IMR-90 (cell line): ENCODE data around the gene SEC24B. TPM values are rescaled to one million over a fixed set of nuclear protein-coding genes. Genes with fewer than 3 reads are reported as not detected.

ENCODE experiments used
- ATAC-seq: fragments of 200-7000 bp; cut with Tn5 transposase; 2 replicates; pipeline ENCODE4 v1.9.1; 2020; ENCODE audit warnings: low read depth, mild to moderate bottlenecking, moderate library complexity
- BruUV-seq: library from RNA; stranded (reverse); fragments of 400-500 nt; replicated peaks from 2 replicates; lab custom pipeline; 2021; lab: Mats Ljungman, UMichigan
- CTCF ChIA-PET: fragments of 300-600 bp; formaldehyde crosslinking; extraction: SDS; loops from one replicate; lab custom pipeline; 2021; ENCODE audit warnings: antibody characterized with exemption; lab: Yijun Ruan, JAX
- POLR2A ChIA-PET: fragments of 300-600 bp; sonication (Branson Sonifier 250); formaldehyde crosslinking; loops from one replicate; lab custom pipeline; 2022; ENCODE audit warnings: antibody characterized with exemption; ENCODE audit not compliant: unreplicated experiment; lab: Charles Lee
- DNase-seq: peaks from one replicate; pipeline ENCODE4 v3.0.0; 2013
- H2AFZ ChIP-seq: replicated peaks from 2 replicates; pipeline ENCODE3; 2013; ENCODE audit warnings: low read length, mild to moderate bottlenecking; ENCODE audit not compliant: poor library complexity
- H2AK5ac ChIP-seq: 2 replicates; pipeline ENCODE4 v1.6.1; 2013; ENCODE audit warnings: low read depth, low read length, inconsistent platforms
- H2AK9ac ChIP-seq: replicated peaks from 2 replicates; pipeline ENCODE3; 2013; ENCODE audit warnings: mild to moderate bottlenecking, low read depth, low read length, moderate library complexity; ENCODE audit not compliant: poor library complexity
- H2BK120ac ChIP-seq: 2 replicates; pipeline ENCODE4 v1.6.1; 2013; ENCODE audit warnings: low read depth, low read length, inconsistent platforms
- H2BK15ac ChIP-seq: 3 replicates; pipeline ENCODE4 v1.6.1; 2013; ENCODE audit warnings: low read depth, low read length, inconsistent platforms
- H2BK20ac ChIP-seq: 2 replicates; pipeline ENCODE4 v1.6.1; 2013; ENCODE audit warnings: low read depth, mild to moderate bottlenecking, inconsistent platforms, low read length, moderate library complexity
- H2BK5ac ChIP-seq: 2 replicates; pipeline ENCODE4 v1.6.1; 2013; ENCODE audit warnings: mild to moderate bottlenecking, low read depth, low read length, inconsistent platforms; ENCODE audit not compliant: poor library complexity, severe bottlenecking
- H3K14ac ChIP-seq: replicated peaks from 2 replicates; pipeline ENCODE4 v1.6.1; 2013; ENCODE audit warnings: low read depth, low read length, inconsistent platforms
- H3K18ac ChIP-seq: 2 replicates; pipeline ENCODE4 v1.6.1; 2013; ENCODE audit warnings: low read depth, low read length, control low read depth
- H3K23ac ChIP-seq: 2 replicates; pipeline ENCODE4 v1.6.1; 2013; ENCODE audit warnings: low read depth, low read length, inconsistent platforms
- H3K27ac ChIP-seq: 2 replicates; pipeline ENCODE4 v1.5.1; 2013; ENCODE audit warnings: mild to moderate bottlenecking, control low read depth, low read length; ENCODE audit not compliant: insufficient read depth
- H3K27me3 ChIP-seq: 2 replicates; pipeline ENCODE4 v1.6.1; 2013; ENCODE audit warnings: low read length; ENCODE audit not compliant: control insufficient read depth, insufficient read depth
- H3K36me3 ChIP-seq: 2 replicates; pipeline ENCODE4 v1.6.1; 2013; ENCODE audit warnings: low read length, mixed read lengths; ENCODE audit not compliant: control insufficient read depth, insufficient read depth
- H3K4ac ChIP-seq: 2 replicates; pipeline ENCODE4 v1.6.1; 2013; ENCODE audit warnings: low read depth, low read length, inconsistent platforms
- H3K4me1 ChIP-seq: 2 replicates; pipeline ENCODE4 v1.6.1; 2013; ENCODE audit warnings: low read length, mixed read lengths; ENCODE audit not compliant: control insufficient read depth, insufficient read depth
- H3K4me2 ChIP-seq: 2 replicates; pipeline ENCODE4 v1.6.1; 2013; ENCODE audit warnings: low read depth, mild to moderate bottlenecking, control low read depth, low read length, moderate library complexity
- H3K4me3 ChIP-seq: 2 replicates; pipeline ENCODE4 v1.5.1; 2013; ENCODE audit warnings: low read depth, mild to moderate bottlenecking, control low read depth, low read length, moderate library complexity; ENCODE audit not compliant: insufficient read depth
- H3K56ac ChIP-seq: 2 replicates; pipeline ENCODE4 v1.6.1; 2013; ENCODE audit warnings: low read length, inconsistent platforms; ENCODE audit not compliant: insufficient read depth; ENCODE audit errors: extremely low read depth
- H3K79me1 ChIP-seq, 2 experiments: 2 replicates each; pipeline ENCODE4 v1.6.1; 2013; ENCODE audit warnings: low read length in 2 of 2, inconsistent platforms in 1 of 2, low read depth in 1 of 2
- H3K9ac ChIP-seq: 2 replicates; pipeline ENCODE4 v1.6.1; 2013; ENCODE audit warnings: low read depth, low read length, control low read depth
- H3K9me1 ChIP-seq: 2 replicates; pipeline ENCODE4 v1.6.1; 2013; ENCODE audit warnings: low read length, inconsistent platforms; ENCODE audit not compliant: insufficient read depth
- H3K9me3 ChIP-seq: 2 replicates; pipeline ENCODE4 v1.6.1; 2013; ENCODE audit warnings: low read length; ENCODE audit not compliant: control insufficient read depth, insufficient read depth
- H4K20me1 ChIP-seq: 2 replicates; pipeline ENCODE4 v1.6.1; 2013; ENCODE audit warnings: low read length, inconsistent platforms; ENCODE audit not compliant: insufficient read depth
- H4K5ac ChIP-seq: 2 replicates; pipeline ENCODE4 v1.6.1; 2013; ENCODE audit warnings: mild to moderate bottlenecking, low read depth, low read length, control low read depth
- H4K8ac ChIP-seq, 2 experiments: 2 replicates each; pipeline ENCODE4 v1.6.1; 2013; ENCODE audit warnings: low read depth in 2 of 2, low read length in 2 of 2, control low read depth in 1 of 2, inconsistent platforms in 1 of 2
- H4K91ac ChIP-seq: 2 replicates; pipeline ENCODE4 v1.6.1; 2013; ENCODE audit warnings: low read depth, low read length, inconsistent platforms; ENCODE audit not compliant: insufficient read depth
- BHLHE40 ChIP-seq: fragments of 150-350 bp; IDR thresholded peaks from 2 replicates; pipeline ENCODE4 v1.6.1; 2016; ENCODE audit warnings: mild to moderate bottlenecking, low read depth, low read length
- CEBPB ChIP-seq: IDR thresholded peaks from 2 replicates; pipeline ENCODE4 v1.6.1; 2012; ENCODE audit warnings: low read depth, low read length, improper control_type of control experiment
- CHD1 ChIP-seq: IDR thresholded peaks from 2 replicates; pipeline ENCODE4 v1.6.1; 2012; ENCODE audit warnings: low read depth, low read length, improper control_type of control experiment
- FOS ChIP-seq: fragments of 150-350 bp; IDR thresholded peaks from 2 replicates; pipeline ENCODE4 v1.6.1; 2016; ENCODE audit warnings: low read depth, low read length
- MAFK ChIP-seq: IDR thresholded peaks from 2 replicates; pipeline ENCODE4 v1.6.1; 2012; ENCODE audit warnings: low read depth, low read length, improper control_type of control experiment
- MAZ ChIP-seq: IDR thresholded peaks from 2 replicates; pipeline ENCODE4 v1.6.1; 2012; ENCODE audit warnings: low read depth, mild to moderate bottlenecking, low read length, improper control_type of control experiment, moderate library complexity, borderline replicate concordance
- MXI1 ChIP-seq: IDR thresholded peaks from 2 replicates; pipeline ENCODE4 v1.6.1; 2012; ENCODE audit warnings: low read depth, mild to moderate bottlenecking, low read length, moderate library complexity, borderline replicate concordance
- NFE2L2 ChIP-seq: fragments of 150-350 bp; IDR thresholded peaks from 2 replicates; pipeline ENCODE4 v1.6.1; 2016; ENCODE audit warnings: low read depth, mild to moderate bottlenecking, low read length
- POLR2A ChIP-seq: IDR thresholded peaks from 2 replicates; pipeline ENCODE4 v1.6.1; 2012; ENCODE audit warnings: mild to moderate bottlenecking, low read depth, low read length
- RAD21 ChIP-seq: IDR thresholded peaks from 2 replicates; pipeline ENCODE4 v1.6.1; 2012; ENCODE audit warnings: low read length, improper control_type of control experiment
- RCOR1 ChIP-seq: IDR thresholded peaks from 2 replicates; pipeline ENCODE4 v1.6.1; 2012; ENCODE audit warnings: mild to moderate bottlenecking, low read length, improper control_type of control experiment; ENCODE audit not compliant: insufficient replicate concordance
- RFX5 ChIP-seq: IDR thresholded peaks from 2 replicates; pipeline ENCODE4 v1.8.0; 2012; ENCODE audit warnings: low read depth, mild to moderate bottlenecking, low read length, moderate library complexity
- SMC3 ChIP-seq: fragments of 150-350 bp; IDR thresholded peaks from 2 replicates; pipeline ENCODE4 v1.6.1; 2016; ENCODE audit warnings: low read depth, mild to moderate bottlenecking, antibody characterized with exemption, low read length, moderate library complexity
- WGBS, 2 experiments: methylation state at CpG; one replicate each; pipeline versions ENCODE4 v1.1.5 to v1.1.7; 2013; ENCODE audit warnings: missing lambda C conversion rate in 2 of 2; ENCODE audit not compliant: insufficient read length in 1 of 2; ENCODE audit errors: extremely low coverage in 2 of 2; 5-methylcytosine and 5-hydroxymethylcytosine counted together
- dilution Hi-C: fragments of 300-500 bp; cut with HindIII; formaldehyde crosslinking; loops from one replicate; pipeline ENCODE4 v1.14.3; 2018; ENCODE audit warnings: low sequenced_read_pairs; ENCODE audit not compliant: unreplicated experiment
- in situ Hi-C: fragments of 300-500 bp; cut with MboI; formaldehyde crosslinking; loops from 3 replicates; pipeline ENCODE4 v1.14.3; 2019; ENCODE audit warnings: low sequenced_read_pairs, inconsistent platforms, mixed read lengths
- intact Hi-C: fragments of 100-400 bp; cut with micrococcal nuclease; formaldehyde crosslinking; loops from 2 replicates; pipeline ENCODE4 v1.10.0; 2022
- polyA plus RNA-seq, 3 experiments: library from polyadenylated mRNA; depleted of rRNA; stranded (reverse); fragments of >200 nt; gene quantifications; 2 replicates each; pipeline ENCODE4 v1.2.3, GENCODE V29; 2012; ENCODE audit warnings: low replicate concordance in 1 of 3
- total RNA-seq: library from RNA; depleted of rRNA; stranded (reverse); fragments of >200 nt; gene quantifications from 2 replicates; pipeline ENCODE4 v1.2.3, GENCODE V29; 2012
- TF ChIP-seq, protein P1 (sequence below): fragments of 150-350 bp; IDR thresholded peaks from 2 replicates; pipeline ENCODE4 v1.6.1; 2016; ENCODE audit warnings: low read depth, mild to moderate bottlenecking, low read length, moderate library complexity, borderline replicate concordance
- TF ChIP-seq, protein P2 (sequence below): conservative IDR thresholded peaks from 2 replicates; pipeline ENCODE4 v1.5.1; 2012; ENCODE audit warnings: mild to moderate bottlenecking, low read depth, low read length, improper control_type of control experiment
- TF ChIP-seq, protein P3 (sequence below): fragments of 150-350 bp; IDR thresholded peaks from 2 replicates; pipeline ENCODE4 v1.6.1; 2017; ENCODE audit warnings: mild to moderate bottlenecking, antibody characterized with exemption, low read length, low read depth

SEC24B gene
- total and polyA plus RNA-seq, 2 of the 4 experiments (the other 2 are of a cell fraction) = 19.0 to 27.4 TPM

DNA sequence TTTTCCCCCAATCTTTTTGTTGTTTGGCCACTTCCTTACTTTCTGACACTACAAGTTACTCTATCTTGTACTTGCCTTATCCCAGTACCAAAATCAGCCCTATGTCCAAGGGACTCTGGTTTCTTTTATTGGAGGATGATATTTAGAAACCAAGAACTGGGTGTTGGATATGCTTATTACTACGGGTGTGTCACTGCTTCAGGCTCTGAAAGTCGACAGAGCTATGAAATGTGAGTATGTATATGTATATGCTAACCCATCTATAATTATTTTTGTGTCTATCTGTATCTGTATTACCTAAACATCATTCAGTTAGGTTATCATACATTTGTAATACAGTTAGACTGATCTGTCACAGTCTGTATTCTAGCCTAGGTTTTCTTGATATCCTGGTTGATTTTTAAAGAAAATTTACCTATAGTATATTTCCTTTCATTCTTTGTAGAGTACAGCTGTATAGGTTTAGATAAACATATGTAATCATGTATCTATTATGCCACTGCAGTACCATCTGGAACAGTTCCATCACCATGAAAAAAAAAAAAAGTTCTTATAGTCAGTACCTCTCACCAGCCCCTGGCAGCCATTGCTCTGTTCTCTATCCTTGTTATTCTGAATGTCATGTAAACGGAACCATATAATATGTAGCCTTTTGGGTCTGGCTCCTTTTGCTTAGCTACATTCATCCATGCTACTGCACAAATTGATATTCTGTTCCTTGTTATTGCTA, 18.1 kb downstream of the SEC24B start:
- H3K9me1 ChIP-seq = peaks cover 3% of the 10 kb centered on the region; the same call in 1 of the 2 replicates
- H4K5ac ChIP-seq = no peak overlapping the region
- no peak overlapping the region for H2BK20ac ChIP-seq
- no peak overlapping the region for H3K4me2 ChIP-seq
- no peaks in the 10 kb centered on the region for H3K9me3 ChIP-seq
- no peak overlapping the region for H2AFZ ChIP-seq
- DNase-seq = no peak
- H2BK120ac ChIP-seq = no peak overlapping the region
- TF ChIP-seq, protein P1, sequence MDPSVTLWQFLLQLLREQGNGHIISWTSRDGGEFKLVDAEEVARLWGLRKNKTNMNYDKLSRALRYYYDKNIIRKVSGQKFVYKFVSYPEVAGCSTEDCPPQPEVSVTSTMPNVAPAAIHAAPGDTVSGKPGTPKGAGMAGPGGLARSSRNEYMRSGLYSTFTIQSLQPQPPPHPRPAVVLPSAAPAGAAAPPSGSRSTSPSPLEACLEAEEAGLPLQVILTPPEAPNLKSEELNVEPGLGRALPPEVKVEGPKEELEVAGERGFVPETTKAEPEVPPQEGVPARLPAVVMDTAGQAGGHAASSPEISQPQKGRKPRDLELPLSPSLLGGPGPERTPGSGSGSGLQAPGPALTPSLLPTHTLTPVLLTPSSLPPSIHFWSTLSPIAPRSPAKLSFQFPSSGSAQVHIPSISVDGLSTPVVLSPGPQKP = no peak
- TF ChIP-seq BHLHE40 = no peak
- TF ChIP-seq MXI1 = no peak
- TF ChIP-seq RFX5 = no peak
- TF ChIP-seq MAZ = no peak
- TF ChIP-seq FOS = no peak
- TF ChIP-seq RCOR1 = no peak
- no peak for TF ChIP-seq MAFK
- no peak for TF ChIP-seq RAD21
- TF ChIP-seq NFE2L2 = no peak
- TF ChIP-seq, protein P2, sequence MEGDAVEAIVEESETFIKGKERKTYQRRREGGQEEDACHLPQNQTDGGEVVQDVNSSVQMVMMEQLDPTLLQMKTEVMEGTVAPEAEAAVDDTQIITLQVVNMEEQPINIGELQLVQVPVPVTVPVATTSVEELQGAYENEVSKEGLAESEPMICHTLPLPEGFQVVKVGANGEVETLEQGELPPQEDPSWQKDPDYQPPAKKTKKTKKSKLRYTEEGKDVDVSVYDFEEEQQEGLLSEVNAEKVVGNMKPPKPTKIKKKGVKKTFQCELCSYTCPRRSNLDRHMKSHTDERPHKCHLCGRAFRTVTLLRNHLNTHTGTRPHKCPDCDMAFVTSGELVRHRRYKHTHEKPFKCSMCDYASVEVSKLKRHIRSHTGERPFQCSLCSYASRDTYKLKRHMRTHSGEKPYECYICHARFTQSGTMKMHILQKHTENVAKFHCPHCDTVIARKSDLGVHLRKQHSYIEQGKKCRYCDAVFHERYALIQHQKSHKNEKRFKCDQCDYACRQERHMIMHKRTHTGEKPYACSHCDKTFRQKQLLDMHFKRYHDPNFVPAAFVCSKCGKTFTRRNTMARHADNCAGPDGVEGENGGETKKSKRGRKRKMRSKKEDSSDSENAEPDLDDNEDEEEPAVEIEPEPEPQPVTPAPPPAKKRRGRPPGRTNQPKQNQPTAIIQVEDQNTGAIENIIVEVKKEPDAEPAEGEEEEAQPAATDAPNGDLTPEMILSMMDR = no peak
- TF ChIP-seq SMC3 = no peak
- no peak for TF ChIP-seq POLR2A
- TF ChIP-seq CHD1 = no peak
- no peak for TF ChIP-seq CEBPB
- TF ChIP-seq, protein P3, sequence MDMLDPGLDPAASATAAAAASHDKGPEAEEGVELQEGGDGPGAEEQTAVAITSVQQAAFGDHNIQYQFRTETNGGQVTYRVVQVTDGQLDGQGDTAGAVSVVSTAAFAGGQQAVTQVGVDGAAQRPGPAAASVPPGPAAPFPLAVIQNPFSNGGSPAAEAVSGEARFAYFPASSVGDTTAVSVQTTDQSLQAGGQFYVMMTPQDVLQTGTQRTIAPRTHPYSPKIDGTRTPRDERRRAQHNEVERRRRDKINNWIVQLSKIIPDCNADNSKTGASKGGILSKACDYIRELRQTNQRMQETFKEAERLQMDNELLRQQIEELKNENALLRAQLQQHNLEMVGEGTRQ = no peak
- H3K27ac ChIP-seq = no peak overlapping the region
- no peak overlapping the region for H2AK9ac ChIP-seq
- H3K18ac ChIP-seq = no peak overlapping the region
- no peak overlapping the region for H4K91ac ChIP-seq
- H4K8ac ChIP-seq = no peak overlapping the region
- H3K36me3 ChIP-seq = peaks cover 13% of the 10 kb centered on the region
- no peak overlapping the region for H2BK15ac ChIP-seq
- H4K20me1 ChIP-seq = peaks cover 57% of the 10 kb centered on the region
- H3K4me1 ChIP-seq = no peaks in the 10 kb centered on the region
- intact Hi-C loops (no loop called here), in situ Hi-C loops (no loop called here), dilution Hi-C loops (no loop called here)
- no peak overlapping the region for H3K4me3 ChIP-seq
- H3K27me3 ChIP-seq = no peaks in the 10 kb centered on the region
- no TSS peak for BruUV-seq
- H3K79me1 ChIP-seq = peaks cover 39 to 58% of the 10 kb centered on the region in 2 experiments
- H3K9ac ChIP-seq = no peak overlapping the region
- no peak for ATAC-seq
- no peak overlapping the region for H2BK5ac ChIP-seq
- H3K56ac ChIP-seq = no peak overlapping the region
- no peak overlapping the region for H3K4ac ChIP-seq
- H3K14ac ChIP-seq = no peak overlapping the region
- ChIA-PET CTCF (interaction anchor here (1.0 kb wide), 1 partner anchor 19 kb away, joined by 4 read pairs; no protein-coding TSS in a partner anchor), POLR2A (no interaction called here)
- H3K23ac ChIP-seq = no peak overlapping the region
- no peak overlapping the region for H2AK5ac ChIP-seq
- WGBS, 2 experiments = no CpG with 5 or more reads among the region's 3 CpGs
